Occipital lobe (tissue), 2 donors: ENCODE measurements around the gene MASP1. TPM values are rescaled to one million over a fixed set of nuclear protein-coding genes. Genes with fewer than 3 reads are reported as not detected.

Source experiments
- DNase-seq: peaks from one replicate; lab custom pipeline; 2025; lab: John Stamatoyannopoulos, UW
- total RNA-seq: library from RNA; depleted of rRNA; stranded (reverse); fragments of >200 nt; gene quantifications from one replicate; pipeline ENCODE4 v1.2.3, GENCODE V29; 2014

The MASP1 gene
- total RNA-seq, 1 donor from 2014 or later = 17.2 TPM

GRCh38 chr3:187295316-187296034 is 3.9 kb upstream of the MASP1 start:
- DNase-seq = no peak

DNA sequence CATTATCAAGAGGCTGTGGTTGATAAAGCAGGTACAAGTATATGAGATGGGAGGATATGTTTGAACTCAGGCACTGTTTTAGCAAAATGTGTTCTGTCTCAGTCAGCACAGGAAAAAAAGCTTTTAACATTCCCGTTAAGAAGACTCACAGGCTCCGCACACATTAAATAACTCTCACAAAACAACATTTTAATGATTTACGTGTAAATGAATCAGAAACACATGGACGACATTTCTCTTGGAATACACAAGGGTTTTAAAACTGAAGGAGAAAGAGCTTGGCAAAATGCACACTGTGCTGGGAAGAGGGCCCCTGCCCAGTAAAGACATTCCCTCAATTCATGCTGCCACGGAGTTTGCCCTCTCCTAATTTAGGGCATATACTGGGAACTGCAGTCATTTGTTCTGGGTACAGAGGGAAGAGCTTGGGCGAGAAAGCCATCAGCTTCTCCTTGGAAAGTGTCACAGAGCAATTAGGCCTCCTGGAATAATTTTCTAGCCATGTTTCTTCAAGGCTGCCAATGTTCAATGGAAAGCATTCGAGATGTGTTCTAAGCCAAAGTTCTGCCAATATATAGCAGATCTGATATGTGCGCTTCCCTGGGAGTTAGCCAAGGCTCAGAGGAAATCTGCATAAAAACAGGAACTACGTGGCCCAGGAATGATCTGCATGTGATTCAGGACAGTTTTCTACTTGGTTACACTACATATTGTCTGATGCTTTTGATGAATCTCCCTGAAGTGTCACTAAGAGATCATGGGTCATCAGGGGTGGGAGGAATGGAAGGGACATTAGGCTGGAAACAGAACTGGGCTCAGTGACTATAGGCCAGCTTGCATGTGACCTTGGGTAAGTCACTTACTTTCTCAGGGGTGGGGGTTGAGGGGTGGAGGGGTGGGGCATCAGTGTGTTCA is 2.2 kb upstream of the MASP1 start:
- no peak for DNase-seq

GRCh38 chr3:187292631-187293515 is 1.3 kb upstream of the MASP1 start:
- no peak for DNase-seq

DNA sequence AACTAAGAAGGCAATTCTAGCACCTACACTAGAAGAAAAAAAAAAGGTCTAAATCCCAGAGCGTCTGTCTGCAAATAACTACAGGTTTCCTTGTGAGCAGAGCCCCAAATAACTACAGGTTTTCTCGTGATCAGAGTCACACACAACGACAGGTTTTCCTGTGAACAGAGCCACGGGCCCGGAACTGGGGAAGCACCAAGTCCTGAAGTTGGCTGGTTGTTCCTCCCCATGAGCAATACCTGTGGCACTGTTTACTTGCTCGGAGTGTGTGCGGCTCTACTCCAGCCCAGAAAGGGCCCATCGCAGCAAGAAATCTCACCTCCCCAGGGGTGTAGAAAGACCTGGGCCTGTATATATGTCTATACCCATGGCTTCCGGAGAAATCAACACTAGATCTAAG is 644 bp upstream of the MASP1 start:
- no peak for DNase-seq

DNA sequence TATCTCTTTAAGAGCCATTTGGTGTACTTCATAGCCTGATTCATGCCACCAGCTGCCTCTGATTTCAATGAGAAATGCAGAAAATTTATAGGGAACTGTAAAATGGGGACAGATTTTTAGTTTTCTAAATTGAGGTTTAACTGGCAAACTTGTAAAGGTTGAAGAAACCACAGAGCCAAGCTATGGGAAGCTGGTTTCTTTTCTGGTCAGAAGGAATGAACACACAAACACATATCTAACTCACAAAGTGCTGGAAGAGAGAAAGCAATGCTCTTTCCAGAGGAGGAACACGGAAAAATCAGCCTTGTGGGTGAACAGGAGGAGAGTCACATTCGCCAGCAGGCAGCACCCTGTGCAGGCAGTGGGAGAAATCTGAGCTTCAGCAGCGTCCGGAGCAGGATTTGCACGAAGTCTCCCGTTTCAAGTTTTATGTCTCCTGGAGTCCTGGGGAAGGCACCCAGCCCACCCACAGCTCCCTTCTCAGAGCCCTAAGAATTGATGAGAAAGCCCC is 481 bp downstream of the MASP1 start:
- DNase-seq = no peak

DNA sequence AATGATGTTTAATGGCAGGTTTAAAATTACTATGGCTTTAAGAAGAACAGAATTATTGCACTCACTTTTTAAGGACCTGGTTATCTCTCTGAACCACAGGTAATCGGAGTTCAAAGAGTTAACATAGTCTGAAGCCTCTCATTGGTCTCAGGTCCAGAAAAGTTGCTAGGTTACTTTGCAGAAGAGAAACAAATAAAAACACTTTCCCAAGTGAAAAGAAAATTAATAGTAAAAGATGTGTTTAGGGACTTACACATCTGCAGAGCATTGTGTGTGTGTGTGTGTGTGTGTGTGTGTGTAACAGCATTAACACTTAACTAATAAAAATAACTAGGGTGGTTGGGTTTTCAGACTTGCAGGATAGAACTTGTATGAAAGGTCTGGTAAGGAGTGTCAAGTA is 1.0 kb downstream of the MASP1 start:
- DNase-seq = no peak

DNA sequence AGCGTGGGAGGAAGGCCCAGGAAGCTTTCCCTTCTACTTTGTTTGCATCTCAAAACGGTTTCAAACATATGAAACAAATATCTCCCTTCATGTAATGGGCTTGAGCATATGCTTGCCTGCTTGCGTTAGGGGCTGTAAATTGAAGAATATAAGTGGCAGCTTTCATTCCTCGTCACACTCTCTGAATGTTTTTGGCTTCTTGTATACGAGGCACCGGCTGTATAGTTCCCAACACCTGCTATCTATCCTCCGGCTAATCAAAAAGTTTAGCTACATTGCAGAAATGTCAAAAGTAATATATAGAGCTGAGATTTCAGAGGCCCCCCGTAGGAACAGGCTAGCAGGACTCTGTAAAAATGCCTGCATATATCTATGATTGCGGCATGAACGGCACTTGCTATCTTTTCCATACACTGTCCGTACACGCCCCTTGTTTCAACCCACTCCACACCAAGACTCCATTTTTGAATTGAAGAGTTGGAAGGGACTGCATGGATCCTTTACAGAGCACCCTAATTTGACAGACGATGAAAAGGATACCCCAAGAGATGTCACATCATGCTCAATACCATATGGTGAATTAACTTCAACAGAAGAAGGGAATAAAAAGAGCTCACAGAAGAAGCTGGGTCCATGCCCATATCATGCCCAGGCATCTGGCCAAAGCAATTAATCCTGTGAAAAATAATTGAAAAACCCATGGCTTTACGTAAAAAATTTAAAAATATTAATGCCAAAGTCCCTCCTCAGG is 2.5 kb downstream of the MASP1 start:
- DNase-seq = no peak

DNA sequence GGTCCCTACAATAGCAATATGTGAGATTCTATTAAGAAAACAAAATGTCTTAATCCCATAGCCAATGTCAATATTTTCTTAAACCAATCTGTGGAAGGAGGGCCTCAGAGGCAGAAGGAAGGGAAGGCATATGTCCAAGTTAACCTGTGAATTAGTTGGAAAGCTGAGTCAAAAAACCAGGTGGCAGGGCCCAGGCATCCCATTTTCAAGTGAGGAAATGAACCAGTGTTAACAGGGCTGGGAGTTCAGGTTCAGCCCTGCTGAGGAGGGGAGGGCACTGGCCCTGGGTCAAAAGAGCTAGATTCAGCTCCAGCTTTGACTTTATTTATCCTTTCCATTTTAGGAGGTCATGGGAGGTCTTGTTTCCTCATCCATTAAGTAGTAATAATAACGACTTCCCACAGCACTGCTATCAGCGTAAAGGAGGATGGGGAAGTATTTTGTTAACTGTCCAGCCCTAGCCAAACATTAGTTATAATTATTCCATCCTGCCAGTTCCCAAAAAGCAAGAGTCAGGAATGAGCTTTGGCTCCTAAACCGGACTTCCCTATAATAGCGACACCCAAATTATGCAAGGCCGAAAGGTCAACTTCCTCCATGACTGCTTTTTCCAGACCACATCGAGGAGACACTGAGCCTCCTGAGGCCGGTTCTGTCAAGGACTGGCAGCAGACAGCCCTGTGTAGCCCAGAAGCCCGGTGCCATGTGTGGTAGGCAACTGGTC is 3.2 kb downstream of the MASP1 start:
- DNase-seq = no peak

GRCh38 chr3:187287256-187287655 is 4.3 kb downstream of the MASP1 start:
- DNase-seq = no peak

DNA sequence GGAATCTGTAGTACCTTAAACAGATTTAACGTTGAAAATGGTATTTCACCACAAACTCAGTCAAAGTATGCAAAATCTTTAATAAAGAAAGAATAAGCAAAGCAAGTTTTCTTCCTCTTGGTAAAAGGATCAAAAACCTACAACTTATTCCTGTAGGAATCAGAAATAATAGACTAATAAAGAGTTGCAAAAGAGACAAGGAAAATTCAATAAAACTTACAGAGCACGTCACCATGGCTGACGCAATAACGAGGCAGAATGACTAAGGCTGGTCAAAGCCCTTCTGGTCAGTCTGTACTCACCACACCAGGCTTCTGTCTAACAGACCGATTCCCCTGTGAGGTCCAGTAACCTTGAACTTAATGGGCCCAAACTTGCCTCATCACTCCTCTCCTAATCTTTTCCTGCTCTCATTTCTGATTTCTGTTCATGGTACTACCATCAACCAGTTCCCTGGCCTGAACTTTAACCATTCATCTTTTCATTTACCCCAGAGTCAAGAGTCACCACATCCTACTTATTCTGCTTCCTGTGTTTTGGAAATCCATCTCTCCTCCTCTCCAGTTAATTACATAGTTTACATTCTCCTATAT is 5.0 kb downstream of the MASP1 start:
- no peak for DNase-seq

GRCh38 chr3:187281191-187281714 is 10.3 kb downstream of the MASP1 start:
- no peak for DNase-seq

GRCh38 chr3:187280644-187281043 is 10.9 kb downstream of the MASP1 start:
- DNase-seq = no peak

DNA sequence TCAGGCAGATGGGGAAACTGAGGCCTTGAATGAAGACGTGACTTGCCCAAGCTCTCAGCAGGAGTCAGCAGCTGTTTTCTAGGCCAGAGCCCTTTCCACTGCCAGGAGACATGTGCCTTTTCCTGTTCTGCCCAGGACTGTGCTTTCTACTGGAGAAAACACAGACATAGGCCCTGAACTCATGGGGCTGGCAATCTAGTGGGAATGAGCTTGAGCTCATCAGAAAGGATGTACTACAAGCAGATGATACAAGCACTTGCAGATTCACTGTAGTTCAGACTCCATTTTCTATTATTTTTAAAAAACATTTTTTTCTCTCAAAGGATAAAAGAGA is 14.4 kb downstream of the MASP1 start:
- DNase-seq = no peak

DNA sequence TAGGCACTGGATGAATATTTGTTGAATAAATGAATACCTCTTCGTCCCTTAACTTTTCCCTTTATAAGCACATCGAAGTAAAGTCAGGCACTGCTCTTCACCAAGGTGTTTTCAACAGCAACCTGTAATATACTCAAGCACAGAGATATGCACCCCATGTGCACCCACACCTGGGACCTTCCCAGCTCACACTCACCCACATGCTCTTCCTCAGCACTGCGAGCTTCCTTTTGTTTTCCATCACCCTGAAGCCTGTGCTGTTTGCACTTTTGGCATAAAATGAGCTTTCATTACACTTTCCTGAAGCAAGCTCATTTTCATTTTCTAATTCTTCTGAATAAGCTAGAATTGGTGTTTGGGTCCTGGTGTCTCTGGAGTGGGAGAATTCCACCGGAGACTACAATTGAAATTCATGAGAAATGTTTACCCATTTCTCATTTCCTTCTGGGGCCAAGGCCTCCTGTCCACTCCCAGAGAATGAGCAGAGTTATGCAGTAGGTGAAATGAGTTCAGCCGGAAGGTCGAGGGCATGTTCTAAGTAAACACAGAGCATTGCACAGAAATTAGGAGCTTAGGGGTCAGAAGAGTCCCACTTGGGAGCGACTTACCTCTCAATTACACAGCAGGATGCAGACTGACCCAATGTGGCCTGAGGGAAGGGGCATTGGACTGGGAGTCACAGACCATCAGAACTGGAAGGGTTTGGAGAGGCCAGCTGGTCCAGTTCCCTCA is 15.0 kb downstream of the MASP1 start:
- DNase-seq = no peak

GRCh38 chr3:187274977-187275338 is 16.6 kb downstream of the MASP1 start:
- no peak for DNase-seq

GRCh38 chr3:187274315-187274976 is 17.1 kb downstream of the MASP1 start:
- no peak for DNase-seq

DNA sequence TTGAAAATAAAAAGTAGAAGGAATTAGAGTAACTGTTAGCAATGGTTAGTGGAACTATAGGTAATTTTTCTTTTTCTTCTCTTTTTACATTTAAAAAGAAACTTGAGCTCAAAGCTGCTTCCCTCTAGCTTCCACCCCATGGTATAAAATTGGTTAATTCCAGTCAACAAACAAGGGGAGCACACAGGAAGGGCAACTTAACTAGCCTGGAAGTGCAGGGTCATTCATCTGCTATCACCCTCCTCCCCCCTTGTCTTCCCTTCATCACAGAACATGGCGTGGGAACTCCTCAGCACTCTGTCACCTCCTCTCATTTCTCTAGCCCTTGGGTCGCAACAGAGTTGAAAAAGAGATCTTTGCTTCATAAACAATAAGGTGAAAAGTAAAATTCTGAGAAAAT is 20.0 kb downstream of the MASP1 start:
- no peak for DNase-seq

DNA sequence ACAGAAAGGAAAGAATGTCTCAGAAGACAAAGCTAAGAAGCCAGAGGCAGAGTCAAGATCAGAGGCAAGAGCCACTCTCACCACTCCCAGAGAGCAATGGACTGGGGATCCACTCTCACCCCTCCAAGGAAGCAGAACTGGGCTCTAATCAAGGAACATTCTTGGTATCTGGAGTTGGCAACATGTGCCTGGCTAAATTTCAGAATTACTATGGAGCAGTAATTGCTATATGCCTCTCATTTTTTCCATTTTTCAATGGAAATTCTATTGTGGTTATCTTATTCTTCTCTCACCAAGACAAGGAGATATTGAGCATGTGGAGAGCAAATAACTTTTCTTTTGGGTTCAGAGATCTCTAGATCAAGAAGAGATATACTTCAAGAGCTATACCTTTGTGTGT is 22.1 kb downstream of the MASP1 start:
- no peak for DNase-seq

DNA sequence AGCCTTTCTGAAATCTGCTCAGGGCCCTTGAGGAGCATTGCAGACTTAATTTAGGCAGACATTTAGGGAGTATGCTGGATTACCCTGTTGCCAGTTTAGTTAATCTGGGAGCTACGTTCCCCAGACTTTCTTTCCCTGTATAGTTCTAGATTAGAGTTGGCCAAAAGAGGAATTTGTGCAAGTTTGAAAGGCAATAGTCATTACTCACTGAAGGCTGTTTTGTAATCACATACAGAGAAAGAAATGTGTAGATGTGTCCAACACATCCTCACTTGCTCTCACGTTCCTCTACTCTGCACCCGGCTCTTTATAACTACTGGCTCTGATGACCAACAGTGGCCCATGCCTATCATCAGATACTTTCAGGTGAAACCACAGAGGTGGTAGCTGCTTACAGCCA is 24.2 kb downstream of the MASP1 start:
- DNase-seq = no peak
